Measurements from ENCODE around the gene CDK17.
A peak's percentile ranks its signal among the peaks of the same experiment; 100 is the strongest.

CDK17 gene

GRCh38 chr12:96238336-96239047 lies 161.7 kb downstream of the CDK17 start:
- no peaks in the 10 kb centered on the region for H3K27me3 Mint-ChIP-seq (ENCODE audit: low read depth)
- H3K27ac Mint-ChIP-seq, result no peak overlapping the region
- peaks cover 69% of the 10 kb centered on the region for H3K4me1 Mint-ChIP-seq (ENCODE audit: low read depth)
- H3K4me3 Mint-ChIP-seq, result no peak overlapping the region
- H3K36me3 Mint-ChIP-seq (ENCODE audit: low read depth), result peaks cover 30% of the 10 kb centered on the region
- H3K9me3 Mint-ChIP-seq, result no peaks in the 10 kb centered on the region

- Mint-ChIP-seq H3K4me1 (ENCODE audit: low read depth) (peaks cover 62% of the 10 kb centered on the region), H3K4me3 (peak overlapping the region; percentile 26), H3K27me3 (ENCODE audit: low read depth) (no peaks in the 10 kb centered on the region), H3K36me3 (ENCODE audit: low read depth) (peaks cover 27% of the 10 kb centered on the region), H3K9me3 (no peaks in the 10 kb centered on the region), H3K27ac (peak overlapping the region; percentile 73)
Measured at GRCh38 chr12:96237465-96238077, 162.7 kb downstream of the CDK17 start.

- peak overlapping the region; percentile 10 for H3K27ac Mint-ChIP-seq
- H3K9me3 Mint-ChIP-seq, result no peaks in the 10 kb centered on the region
- peaks cover 27% of the 10 kb centered on the region for H3K36me3 Mint-ChIP-seq (ENCODE audit: low read depth)
- H3K27me3 Mint-ChIP-seq (ENCODE audit: low read depth), result no peaks in the 10 kb centered on the region
- peaks cover 58% of the 10 kb centered on the region for H3K4me1 Mint-ChIP-seq (ENCODE audit: low read depth)
- H3K4me3 Mint-ChIP-seq, result peak overlapping the region; percentile 26
Measured at GRCh38 chr12:96237035-96237434, 163.2 kb downstream of the CDK17 start.

- Mint-ChIP-seq H3K27me3 (ENCODE audit: low read depth) (no peaks in the 10 kb centered on the region), H3K4me1 (ENCODE audit: low read depth) (peaks cover 54% of the 10 kb centered on the region), H3K4me3 (peak overlapping the region; percentile 26), H3K9me3 (no peaks in the 10 kb centered on the region), H3K36me3 (ENCODE audit: low read depth) (peaks cover 29% of the 10 kb centered on the region), H3K27ac (no peak overlapping the region)
Measured at GRCh38 chr12:96236221-96236822, 163.9 kb downstream of the CDK17 start.

- peaks cover 50% of the 10 kb centered on the region for H3K4me1 Mint-ChIP-seq (ENCODE audit: low read depth)
- H3K4me3 Mint-ChIP-seq, result no peak overlapping the region
Measured at GRCh38 chr12:96235484-96235826, 164.8 kb downstream of the CDK17 start.

GRCh38 chr12:96234591-96235483 lies 165.4 kb downstream of the CDK17 start:
- Mint-ChIP-seq H3K4me3 (no peak overlapping the region), H3K36me3 (ENCODE audit: low read depth) (peaks cover 28% of the 10 kb centered on the region), H3K27me3 (ENCODE audit: low read depth) (no peaks in the 10 kb centered on the region), H3K4me1 (ENCODE audit: low read depth) (peaks cover 46% of the 10 kb centered on the region), H3K27ac (no peak overlapping the region), H3K9me3 (no peaks in the 10 kb centered on the region)

More at GRCh38 chr12:96235484-96235826, 164.8 kb downstream of the CDK17 start:
- peaks cover 31% of the 10 kb centered on the region for H3K36me3 Mint-ChIP-seq (ENCODE audit: low read depth)
- no peaks in the 10 kb centered on the region for H3K27me3 Mint-ChIP-seq (ENCODE audit: low read depth)
- no peak overlapping the region for H3K27ac Mint-ChIP-seq
- no peaks in the 10 kb centered on the region for H3K9me3 Mint-ChIP-seq

- Mint-ChIP-seq H3K27ac (no peak overlapping the region), H3K36me3 (ENCODE audit: low read depth) (peaks cover 30% of the 10 kb centered on the region), H3K4me1 (ENCODE audit: low read depth) (peaks cover 40% of the 10 kb centered on the region), H3K9me3 (no peaks in the 10 kb centered on the region), H3K4me3 (no peak overlapping the region), H3K27me3 (ENCODE audit: low read depth) (no peaks in the 10 kb centered on the region)
Measured at GRCh38 chr12:96233939-96234461, 166.2 kb downstream of the CDK17 start.

GRCh38 chr12:96233168-96233567 lies 167.1 kb downstream of the CDK17 start:
- peaks cover 39% of the 10 kb centered on the region for H3K4me1 Mint-ChIP-seq (ENCODE audit: low read depth)
- H3K4me3 Mint-ChIP-seq, result no peak overlapping the region

GRCh38 chr12:96230646-96231045 lies 169.6 kb downstream of the CDK17 start:
- peaks cover 24% of the 10 kb centered on the region for H3K4me1 Mint-ChIP-seq (ENCODE audit: low read depth)
- H3K9me3 Mint-ChIP-seq, result no peaks in the 10 kb centered on the region
- H3K27ac Mint-ChIP-seq, result no peak overlapping the region
- no peak overlapping the region for H3K4me3 Mint-ChIP-seq
- no peaks in the 10 kb centered on the region for H3K27me3 Mint-ChIP-seq (ENCODE audit: low read depth)
- peaks cover 26% of the 10 kb centered on the region for H3K36me3 Mint-ChIP-seq (ENCODE audit: low read depth)

More at GRCh38 chr12:96233168-96233567, 167.1 kb downstream of the CDK17 start:
- Mint-ChIP-seq H3K36me3 (ENCODE audit: low read depth) (peaks cover 30% of the 10 kb centered on the region), H3K9me3 (no peaks in the 10 kb centered on the region), H3K27ac (no peak overlapping the region), H3K27me3 (ENCODE audit: low read depth) (no peaks in the 10 kb centered on the region)

- Mint-ChIP-seq H3K4me1 (ENCODE audit: low read depth) (peaks cover 13% of the 10 kb centered on the region), H3K9me3 (no peaks in the 10 kb centered on the region), H3K4me3 (no peak overlapping the region), H3K36me3 (ENCODE audit: low read depth) (peaks cover 33% of the 10 kb centered on the region), H3K27ac (no peak overlapping the region), H3K27me3 (ENCODE audit: low read depth) (no peaks in the 10 kb centered on the region)
Measured at GRCh38 chr12:96228566-96229248, 171.5 kb downstream of the CDK17 start.
